Common myeloid progenitor, CD34-positive (primary cell): ENCODE measurements around the gene WDR82.

Experiments used
- CTCF ChIA-PET: fragments of 350-600 bp; sonication (Branson Sonifier 250); formaldehyde crosslinking; loops from one replicate; lab custom pipeline; 2021; ENCODE audit warnings: antibody characterized with exemption; lab: Charles Lee
- POLR2A ChIA-PET: fragments of 350-600 bp; sonication (Branson Sonifier 250); formaldehyde crosslinking; loops from one replicate; lab custom pipeline; 2021; ENCODE audit warnings: antibody characterized with exemption; lab: Charles Lee
- DNase-seq, 3 donors: peaks; one replicate each; pipeline versions ENCODE4 v3.0.0 to v3.0.0-alpha.2; 2013
- H3K27ac ChIP-seq, 2 experiments: 1 replicate in 1 of 2; 2 replicates in 1 of 2; pipeline ENCODE4 v1.7.0; 2013; ENCODE audit warnings: inconsistent platforms in 2 of 2, low read length in 2 of 2, mild to moderate bottlenecking in 2 of 2, low read depth in 1 of 2, moderate library complexity in 1 of 2; ENCODE audit not compliant: severe bottlenecking in 2 of 2, insufficient read depth in 1 of 2, poor library complexity in 1 of 2
- H3K27me3 ChIP-seq, 5 experiments: replicated peaks in 2 of 5; 1 replicate in 3 of 5; 2 replicates in 2 of 5; pipeline versions ENCODE4 v1.6.1 to v1.7.0; 2013; ENCODE audit warnings: low read length in 4 of 5, mild to moderate bottlenecking in 2 of 5, moderate library complexity in 2 of 5, inconsistent platforms in 1 of 5; ENCODE audit not compliant: insufficient read depth in 5 of 5, control insufficient read depth in 4 of 5
- H3K36me3 ChIP-seq, 4 experiments: 1 replicate in 2 of 4; 2 replicates in 2 of 4; pipeline versions ENCODE4 v1.6.1 to v1.7.0; 2013; ENCODE audit warnings: low read length in 3 of 4, control low read depth in 1 of 4, mild to moderate bottlenecking in 1 of 4; ENCODE audit not compliant: control insufficient read depth in 4 of 4, insufficient read depth in 4 of 4
- H3K4me1 ChIP-seq, 4 experiments: 1 replicate in 3 of 4; 2 replicates in 1 of 4; pipeline versions ENCODE4 v1.6.1 to v1.7.1; 2013; ENCODE audit warnings: low read length in 3 of 4, mild to moderate bottlenecking in 3 of 4, control low read depth in 1 of 4, inconsistent platforms in 1 of 4, moderate library complexity in 1 of 4; ENCODE audit not compliant: control insufficient read depth in 4 of 4, insufficient read depth in 4 of 4; ENCODE audit errors: control extremely low read depth in 1 of 4
- H3K4me3 ChIP-seq, 7 experiments: 1 replicate in 4 of 7; 2 replicates in 3 of 7; pipeline versions ENCODE4 v1.5.1 to v1.7.0; 2013; ENCODE audit warnings: mild to moderate bottlenecking in 7 of 7, low read length in 6 of 7, moderate library complexity in 6 of 7, inconsistent platforms in 2 of 7, low read depth in 2 of 7, control low read depth in 1 of 7; ENCODE audit not compliant: insufficient read depth in 4 of 7, control insufficient read depth in 1 of 7; ENCODE audit errors: extremely low read depth in 1 of 7
- H3K9me3 ChIP-seq, 5 experiments: 1 replicate in 4 of 5; 2 replicates in 1 of 5; pipeline versions ENCODE4 v1.6.1 to v1.7.1; 2013; ENCODE audit warnings: low read length in 4 of 5, mild to moderate bottlenecking in 2 of 5, inconsistent platforms in 1 of 5, low read depth in 1 of 5, moderate library complexity in 1 of 5; ENCODE audit not compliant: control insufficient read depth in 4 of 5, insufficient read depth in 2 of 5; ENCODE audit errors: control extremely low read depth in 1 of 5
- WGBS: methylation state at CpG from one replicate; pipeline ENCODE4 v1.1.5; 2013; ENCODE audit not compliant: insufficient coverage; 5-methylcytosine and 5-hydroxymethylcytosine counted together

WDR82 gene

DNA sequence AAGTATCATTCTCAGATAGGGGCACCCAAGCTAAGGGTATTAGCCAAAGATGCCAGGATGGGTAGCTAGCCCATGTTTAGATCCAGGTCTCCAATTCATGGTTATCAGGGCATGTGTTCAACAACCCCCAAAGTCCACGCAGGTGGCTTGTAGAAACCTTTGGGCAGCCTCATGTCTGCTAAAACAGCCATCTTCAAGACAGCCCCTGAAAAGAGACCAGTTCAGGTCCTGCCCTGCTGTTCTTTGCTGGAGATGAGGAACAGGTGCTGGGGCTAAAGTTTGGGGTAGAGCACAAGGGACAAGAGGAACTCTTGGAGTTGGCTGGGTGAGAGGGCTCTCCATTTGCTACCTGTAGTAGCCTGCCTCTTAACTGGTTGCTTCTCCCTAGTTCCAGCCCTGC lies 28.3 kb downstream of the WDR82 start:
- ChIA-PET POLR2A (interaction anchor here (1.4 kb wide), 1 partner anchor 28 kb away, joined by 3 read pairs; the partner anchor contains the start of gene WDR82), CTCF (interaction anchor here (0.8 to 9.6 kb wide), 2 partner anchors 10 to 13 kb away, joined by 3 to 161 read pairs; partner anchors contain the start of gene TWF2)
- no peak for DNase-seq
- H3K4me1 ChIP-seq: peaks cover 7 to 47% (median 39%) of the 10 kb centered on the region in 4 experiments
- no peaks in the 10 kb centered on the region for H3K27me3 ChIP-seq
- no peaks in the 10 kb centered on the region for H3K9me3 ChIP-seq
- H3K36me3 ChIP-seq: peaks cover 0 to 42% (median 21%) of the 10 kb centered on the region in 4 experiments
- 100% methylated on average over 1 of the region's 1 CpG for WGBS
- H3K27ac ChIP-seq: no peak overlapping the region
- H3K4me3 ChIP-seq: no peak overlapping the region

- Histone ChIP-seq H3K9me3 (no peaks in the 10 kb centered on the region), H3K36me3 (peaks cover 0 to 41% (median 21%) of the 10 kb centered on the region in 4 experiments), H3K27ac (no peak overlapping the region), H3K4me3 (no peak overlapping the region), H3K27me3 (no peaks in the 10 kb centered on the region), H3K4me1 (peaks cover 7 to 48% (median 43%) of the 10 kb centered on the region in 4 experiments)
- CTCF ChIA-PET: interaction anchor here (2.8 to 9.6 kb wide), 2 partner anchors 11 to 13 kb away, joined by 16 to 161 read pairs; partner anchors contain the start of gene TWF2
- POLR2A ChIA-PET: interaction anchor here (1.4 kb wide), 1 partner anchor 29 kb away, joined by 3 read pairs; the partner anchor contains the start of gene WDR82
- DNase-seq: no peak
- 97% methylated on average over 4 of the region's 6 CpGs for WGBS
Observed at GRCh38 chr3:52249683-52250082, 28.8 kb downstream of the WDR82 start.

DNA sequence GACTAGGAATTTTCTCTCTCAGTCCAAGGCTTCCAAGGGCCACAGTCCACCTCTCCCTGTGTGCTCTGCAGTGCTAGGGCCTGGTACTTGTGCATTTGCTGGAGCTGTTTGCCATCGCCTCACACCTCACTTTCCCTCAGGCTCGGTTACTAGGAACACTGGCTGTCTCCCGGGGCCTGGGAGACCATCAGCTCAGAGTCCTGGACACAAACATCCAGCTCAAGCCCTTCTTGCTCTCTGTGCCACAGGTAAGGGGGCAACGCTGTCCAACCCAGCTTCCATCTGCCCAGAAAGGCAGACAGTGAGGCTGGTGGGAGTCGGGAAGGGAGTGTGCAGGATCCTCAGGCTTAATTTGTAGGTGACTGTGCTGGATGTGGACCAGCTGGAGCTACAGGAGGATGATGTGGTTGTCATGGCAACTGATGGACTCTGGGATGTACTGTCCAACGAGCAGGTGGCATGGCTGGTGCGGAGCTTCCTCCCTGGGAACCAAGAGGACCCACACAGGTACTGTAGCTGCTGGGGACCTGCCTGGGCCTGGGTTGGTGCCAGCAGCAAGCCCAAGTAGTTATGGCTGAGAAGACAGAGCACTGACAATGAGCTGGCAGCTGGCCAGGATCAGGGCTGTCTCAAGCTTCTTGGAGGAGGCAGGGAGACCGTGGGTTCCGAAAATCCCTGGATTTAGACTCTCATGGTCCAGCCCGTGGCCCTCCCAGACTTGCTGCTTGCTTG lies 29.5 kb downstream of the WDR82 start:
- Histone ChIP-seq H3K4me3 (no peak overlapping the region), H3K4me1 (peaks cover 7 to 48% (median 45%) of the 10 kb centered on the region in 4 experiments), H3K27ac (no peak overlapping the region), H3K27me3 (no peaks in the 10 kb centered on the region), H3K36me3 (peaks cover 0 to 39% (median 20%) of the 10 kb centered on the region in 4 experiments), H3K9me3 (no peaks in the 10 kb centered on the region)
- WGBS: 93% methylated on average over 8 of the region's 10 CpGs
- DNase-seq: no peak
- ChIA-PET POLR2A (interaction anchor here (1.4 kb wide), 1 partner anchor 29 kb away, joined by 3 read pairs; the partner anchor contains the start of gene WDR82), CTCF (interaction anchor here (0.9 to 9.6 kb wide), 6 partner anchors 11 to 33 kb away, joined by 3 to 161 read pairs (median 4); partner anchors contain the start of gene TWF2)

DNA sequence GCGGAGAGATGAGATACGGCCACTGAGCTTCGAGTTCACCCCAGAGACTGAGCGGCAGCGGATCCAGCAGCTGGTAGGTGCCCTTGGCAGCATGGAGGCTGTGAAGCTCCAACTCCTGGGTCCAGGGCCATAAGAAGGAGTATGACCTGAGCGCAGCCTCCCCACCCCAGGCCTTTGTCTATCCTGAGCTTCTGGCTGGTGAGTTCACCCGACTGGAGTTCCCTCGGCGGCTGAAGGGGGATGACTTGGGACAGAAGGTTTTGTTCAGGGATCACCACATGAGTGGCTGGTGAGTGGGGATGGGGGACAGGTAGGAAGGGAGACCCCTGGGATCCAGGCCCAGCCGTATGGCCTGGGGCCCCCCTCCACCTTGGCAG lies 30.3 kb downstream of the WDR82 start:
- Histone ChIP-seq H3K27me3 (no peaks in the 10 kb centered on the region), H3K4me1 (peaks cover 7 to 46% (median 41%) of the 10 kb centered on the region in 4 experiments), H3K4me3 (no peak overlapping the region), H3K9me3 (no peaks in the 10 kb centered on the region), H3K36me3 (peaks cover 0 to 34% (median 20%) of the 10 kb centered on the region in 4 experiments), H3K27ac (no peak overlapping the region)
- WGBS: 94% methylated on average over 10 of the region's 10 CpGs
- ChIA-PET POLR2A (no interaction called here), CTCF (interaction anchor here (0.9 to 9.6 kb wide), 7 partner anchors 11 to 34 kb away, joined by 3 to 161 read pairs (median 4); partner anchors contain the start of gene TWF2)
- DNase-seq: no peak

- Histone ChIP-seq H3K4me1 (peaks cover 2 to 40% (median 35%) of the 10 kb centered on the region in 4 experiments), H3K4me3 (no peak overlapping the region), H3K36me3 (peaks cover 0 to 34% (median 20%) of the 10 kb centered on the region in 4 experiments), H3K9me3 (no peaks in the 10 kb centered on the region), H3K27me3 (no peaks in the 10 kb centered on the region), H3K27ac (no peak overlapping the region)
- 97% methylated on average over 7 of the region's 7 CpGs for WGBS
- CTCF ChIA-PET: interaction anchor here (1.1 to 9.6 kb wide), 5 partner anchors 11 to 34 kb away, joined by 4 to 161 read pairs (median 4); partner anchors contain the start of gene TWF2
- DNase-seq: no peak
- POLR2A ChIA-PET: no interaction called here
Observed at GRCh38 chr3:52247409-52248164, 30.9 kb downstream of the WDR82 start.

DNA sequence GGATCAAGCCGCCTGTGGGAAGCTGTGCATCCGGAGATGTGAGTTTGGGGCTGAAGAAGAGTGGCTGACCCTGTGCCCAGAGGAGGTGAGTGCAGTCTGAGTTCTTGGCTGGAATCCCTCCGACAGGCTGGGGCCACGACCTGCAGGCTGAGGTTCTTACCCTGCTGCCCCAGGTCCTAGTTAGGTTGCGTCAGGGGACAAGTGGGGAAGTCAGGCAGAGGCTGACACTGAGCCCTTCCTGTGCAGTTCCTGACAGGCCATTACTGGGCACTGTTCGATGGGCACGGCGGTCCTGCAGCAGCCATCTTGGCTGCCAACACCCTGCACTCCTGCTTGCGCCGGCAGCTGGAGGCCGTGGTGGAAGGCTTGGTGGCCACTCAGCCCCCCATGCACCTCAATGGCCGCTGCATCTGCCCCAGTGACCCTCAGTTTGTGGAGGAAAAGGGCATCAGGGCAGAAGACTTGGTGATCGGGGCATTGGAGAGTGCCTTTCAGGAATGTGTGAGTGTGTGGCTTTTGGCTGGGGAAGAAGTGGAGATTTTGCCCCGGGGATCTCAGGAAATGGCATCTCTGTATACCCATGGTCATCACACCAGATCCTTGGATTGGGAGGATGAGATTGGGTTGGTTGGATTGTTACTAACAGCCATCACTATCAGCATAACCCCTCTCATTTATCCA lies 31.6 kb downstream of the WDR82 start:
- no peaks in the 10 kb centered on the region for H3K27me3 ChIP-seq
- no peaks in the 10 kb centered on the region for H3K9me3 ChIP-seq
- POLR2A ChIA-PET: no interaction called here
- CTCF ChIA-PET: interaction anchor here (1.0 to 4.5 kb wide), 8 partner anchors 8 to 54 kb away, joined by 3 to 24 read pairs (median 8); partner anchors contain the start of gene WDR82
- 81% methylated on average over 6 of the region's 14 CpGs for WGBS
- peaks cover 0 to 31% (median 16%) of the 10 kb centered on the region in 4 experiments for H3K36me3 ChIP-seq
- DNase-seq: no peak
- H3K27ac ChIP-seq: peak overlapping the region in 1 of 2 experiments; percentile 9
- H3K4me1 ChIP-seq: peaks cover 0 to 37% (median 32%) of the 10 kb centered on the region in 4 experiments
- peak overlapping the region in 1 of 7 experiments; percentile 73 for H3K4me3 ChIP-seq
